T follicular helper cell (primary cell): ENCODE measurements around the gene DAGLA.
A peak's percentile ranks its signal among the peaks of the same experiment; 100 is the strongest.

ENCODE experiments used
- DNase-seq: peaks from one replicate; pipeline ENCODE4 v3.0.0-alpha.2; 2020; ENCODE audit warnings: low read depth

DAGLA gene

GRCh38 chr11:61728940-61729219 lies 48.7 kb downstream of the DAGLA start:
- no peak for DNase-seq

GRCh38 chr11:61730240-61730994 lies 50.2 kb downstream of the DAGLA start:
- DNase-seq: no peak

DNA sequence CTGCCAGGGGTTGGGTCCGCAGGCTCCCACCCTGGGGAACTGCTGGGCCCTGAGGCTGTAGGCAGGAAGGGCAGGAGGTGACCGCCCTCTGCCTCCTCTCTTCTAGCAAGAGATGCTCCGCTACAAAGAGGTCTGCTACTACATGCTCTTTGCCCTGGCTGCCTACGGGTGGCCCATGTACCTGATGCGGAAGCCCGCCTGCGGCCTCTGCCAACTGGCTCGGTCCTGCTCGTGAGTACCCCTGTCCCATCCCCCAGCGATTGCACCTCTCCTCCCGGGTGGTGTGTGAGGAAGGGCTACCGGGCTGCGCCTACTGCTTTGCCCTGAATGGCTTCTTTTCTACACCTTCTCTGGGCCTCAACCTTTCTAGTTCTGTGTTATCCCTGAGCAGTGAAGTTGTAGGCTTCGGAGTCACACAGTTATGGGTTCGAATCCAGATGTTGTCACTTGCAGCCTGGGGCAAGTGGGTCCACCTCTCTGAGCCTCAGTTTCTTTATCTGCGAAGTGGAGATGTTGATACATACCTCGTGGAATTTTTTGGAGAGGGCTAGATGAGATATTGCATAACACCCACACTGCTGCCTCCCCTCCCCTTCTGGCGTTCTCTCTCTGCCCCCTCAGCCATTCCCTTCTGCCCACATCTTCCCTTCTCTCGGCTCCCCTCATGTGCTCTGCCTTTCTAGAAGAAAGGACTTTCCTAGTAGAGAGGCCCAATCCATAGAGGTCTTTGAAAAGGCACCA lies 51.2 kb downstream of the DAGLA start:
- DNase-seq: no peak

- no peak for DNase-seq
Observed at GRCh38 chr11:61731952-61732675, 51.9 kb downstream of the DAGLA start.

GRCh38 chr11:61732705-61733104 lies 52.5 kb downstream of the DAGLA start:
- DNase-seq: no peak

DNA sequence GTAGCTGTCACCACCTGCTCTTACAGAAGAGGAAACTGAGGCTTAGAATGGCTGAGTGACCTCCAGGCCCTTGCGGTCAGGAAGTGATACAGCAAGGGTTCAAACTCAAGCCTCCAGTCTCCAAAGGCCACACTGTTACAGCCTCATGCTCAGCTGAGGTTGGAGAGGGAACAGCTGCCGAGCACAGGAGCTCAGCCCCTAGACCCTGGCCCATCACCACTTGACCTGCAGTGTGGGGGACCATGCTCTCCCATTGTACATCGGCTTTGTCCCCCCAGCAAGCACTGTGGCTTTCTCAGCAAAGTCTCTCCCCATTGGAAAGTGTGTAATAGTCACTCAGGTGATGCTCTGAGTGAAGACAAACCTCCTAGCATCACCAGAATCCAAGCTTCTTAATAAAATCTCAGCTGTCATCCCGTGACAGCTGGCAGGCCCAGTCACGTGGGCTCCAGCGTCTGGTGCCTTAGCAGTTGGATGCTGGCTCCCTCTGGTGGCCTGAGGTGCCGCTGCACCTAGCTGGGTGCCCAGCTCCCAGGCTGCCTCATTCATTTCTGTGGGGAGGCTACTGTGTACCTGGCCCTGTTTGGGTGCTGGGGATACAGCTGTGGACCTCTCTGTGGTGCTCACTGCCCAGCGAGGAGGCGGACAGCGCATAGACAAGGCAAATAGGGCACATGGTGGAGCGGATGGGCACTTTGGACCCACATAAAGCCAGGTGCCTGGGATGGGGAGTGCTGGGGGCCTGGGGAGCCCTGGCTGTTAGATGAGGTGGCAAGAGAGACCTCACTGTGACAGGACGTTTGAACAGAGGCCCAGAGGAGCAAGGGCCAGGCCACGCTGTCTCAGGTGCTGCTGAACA lies 53.2 kb downstream of the DAGLA start:
- DNase-seq: peak; percentile 79

DNA sequence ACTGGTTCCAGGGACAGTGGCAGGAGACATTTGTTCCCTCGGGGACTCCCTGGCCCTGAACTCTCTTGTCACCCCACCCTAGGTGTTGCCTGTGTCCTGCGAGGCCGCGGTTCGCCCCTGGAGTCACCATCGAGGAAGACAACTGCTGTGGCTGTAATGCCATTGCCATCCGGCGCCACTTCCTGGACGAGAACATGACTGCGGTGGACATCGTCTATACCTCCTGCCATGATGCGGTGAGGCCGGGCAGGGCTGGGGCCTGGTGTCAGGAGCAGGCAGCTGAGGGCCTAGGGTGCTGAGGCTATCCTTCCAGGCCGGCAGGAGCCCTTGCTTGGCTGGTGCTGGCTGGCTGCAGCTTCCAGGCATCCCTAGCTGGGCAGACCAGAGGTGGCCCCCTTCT lies 54.6 kb downstream of the DAGLA start:
- no peak for DNase-seq

- no peak for DNase-seq
Observed at GRCh38 chr11:61735391-61735790, 55.2 kb downstream of the DAGLA start.

DNA sequence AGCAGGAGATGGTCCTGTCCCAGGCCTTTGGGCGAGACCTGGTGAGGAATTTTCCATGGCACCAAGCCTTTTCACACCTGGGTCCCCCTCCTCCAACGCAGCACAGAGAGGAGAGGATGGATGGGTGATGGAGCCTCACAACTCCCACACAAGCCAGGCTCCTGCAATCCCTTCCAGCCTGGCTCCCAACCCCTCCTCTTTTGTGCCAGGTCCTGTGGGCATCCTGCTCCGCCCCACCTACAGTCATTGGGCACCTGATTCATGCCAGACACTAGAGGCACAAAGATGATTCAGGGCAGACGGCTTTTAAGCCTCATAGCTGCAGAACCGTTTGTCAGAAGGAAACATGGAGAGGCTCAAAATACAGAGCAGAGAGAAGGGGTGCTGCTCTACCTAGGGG lies 56.1 kb downstream of the DAGLA start:
- DNase-seq: no peak

DNA sequence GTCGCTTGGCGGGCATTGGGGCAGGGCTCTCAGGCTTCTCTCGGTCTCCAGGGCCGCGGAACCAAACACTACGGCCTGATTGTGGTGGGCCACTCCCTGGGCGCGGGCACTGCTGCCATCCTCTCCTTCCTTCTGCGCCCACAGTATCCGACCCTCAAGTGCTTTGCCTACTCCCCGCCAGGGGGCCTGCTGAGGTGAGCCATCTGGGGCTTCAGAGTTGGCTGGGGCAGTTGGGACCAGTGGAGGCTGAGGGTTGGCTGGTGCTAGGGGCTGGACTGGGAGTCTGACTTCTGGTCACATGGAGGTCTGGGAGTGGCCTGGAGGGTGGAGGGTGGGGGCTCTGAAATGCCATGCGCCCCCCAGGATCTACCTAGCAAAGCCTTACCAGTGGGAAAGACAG lies 56.9 kb downstream of the DAGLA start:
- no peak for DNase-seq

GRCh38 chr11:61737636-61738386 lies 57.6 kb downstream of the DAGLA start:
- no peak for DNase-seq

GRCh38 chr11:61738776-61739175 lies 58.6 kb downstream of the DAGLA start:
- no peak for DNase-seq

- DNase-seq: no peak
Observed at GRCh38 chr11:61739413-61739812, 59.2 kb downstream of the DAGLA start.

GRCh38 chr11:61739966-61740365 lies 59.8 kb downstream of the DAGLA start:
- DNase-seq: no peak

GRCh38 chr11:61742391-61742790 lies 62.2 kb downstream of the DAGLA start:
- no peak for DNase-seq

DNA sequence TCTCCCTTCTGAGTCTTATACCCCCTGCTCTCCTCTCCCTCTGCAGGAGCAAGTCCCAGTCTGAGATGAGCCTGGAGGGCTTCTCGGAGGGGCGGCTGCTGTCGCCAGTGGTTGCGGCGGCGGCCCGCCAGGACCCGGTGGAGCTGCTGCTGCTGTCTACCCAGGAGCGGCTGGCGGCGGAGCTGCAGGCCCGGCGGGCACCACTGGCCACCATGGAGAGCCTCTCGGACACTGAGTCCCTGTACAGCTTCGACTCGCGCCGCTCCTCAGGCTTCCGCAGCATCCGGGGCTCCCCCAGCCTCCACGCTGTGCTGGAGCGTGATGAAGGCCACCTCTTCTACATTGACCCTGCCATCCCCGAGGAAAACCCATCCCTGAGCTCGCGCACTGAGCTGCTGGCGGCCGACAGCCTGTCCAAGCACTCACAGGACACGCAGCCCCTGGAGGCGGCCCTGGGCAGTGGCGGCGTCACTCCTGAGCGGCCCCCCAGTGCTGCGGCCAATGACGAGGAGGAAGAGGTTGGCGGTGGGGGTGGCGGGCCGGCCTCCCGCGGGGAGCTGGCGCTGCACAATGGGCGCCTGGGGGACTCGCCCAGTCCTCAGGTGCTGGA lies 63.4 kb downstream of the DAGLA start:
- DNase-seq: no peak

DNA sequence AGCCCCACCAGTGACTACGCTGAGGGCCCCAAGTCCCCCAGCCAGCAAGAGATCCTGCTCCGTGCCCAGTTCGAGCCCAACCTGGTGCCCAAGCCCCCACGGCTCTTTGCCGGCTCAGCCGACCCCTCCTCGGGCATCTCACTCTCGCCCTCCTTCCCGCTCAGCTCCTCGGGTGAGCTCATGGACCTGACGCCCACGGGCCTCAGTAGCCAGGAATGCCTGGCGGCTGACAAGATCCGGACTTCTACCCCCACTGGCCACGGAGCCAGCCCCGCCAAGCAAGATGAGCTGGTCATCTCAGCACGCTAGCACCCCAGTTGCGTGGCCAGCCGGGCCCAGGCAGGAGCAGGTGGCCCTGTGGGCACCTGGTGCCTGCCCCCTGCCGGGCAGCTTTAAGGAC lies 64.0 kb downstream of the DAGLA start:
- DNase-seq: no peak

DNA sequence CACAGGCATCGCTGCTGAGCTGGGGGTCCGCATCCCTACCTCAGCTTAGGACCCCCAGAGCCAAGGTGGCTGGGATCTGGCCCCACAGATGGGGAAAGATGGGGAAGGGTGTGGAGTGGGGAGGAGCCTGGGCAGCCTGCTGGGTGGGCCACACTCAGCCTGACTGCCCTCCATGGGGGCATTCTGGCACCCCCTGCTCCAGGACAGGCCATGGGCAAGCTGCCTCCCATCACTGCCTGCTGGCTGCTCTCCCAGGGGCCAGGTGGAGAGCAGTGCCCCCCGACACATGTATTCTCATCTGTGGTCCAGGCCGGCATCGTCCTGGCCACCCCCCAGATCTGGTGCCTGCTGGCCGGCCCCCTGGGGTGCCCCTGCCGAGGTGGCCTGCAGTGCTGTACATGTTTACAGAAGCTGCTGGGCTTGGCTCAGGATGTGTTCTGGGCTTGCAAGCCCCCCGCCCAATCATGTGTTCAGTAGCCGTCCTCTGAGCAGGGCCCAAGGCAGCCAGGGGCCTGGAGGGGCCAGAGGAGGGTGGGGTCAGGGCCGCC lies 64.5 kb downstream of the DAGLA start:
- no peak for DNase-seq

- no peak for DNase-seq
Observed at GRCh38 chr11:61745781-61746441, 65.7 kb downstream of the DAGLA start.
